ENCODE data around the gene GP1BB. TPM values are rescaled to one million over a fixed set of nuclear protein-coding genes. Genes with fewer than 3 reads are reported as not detected.

The GP1BB gene
- total RNA-seq, 1 donor from 2014 or later = 0.95 TPM

DNA sequence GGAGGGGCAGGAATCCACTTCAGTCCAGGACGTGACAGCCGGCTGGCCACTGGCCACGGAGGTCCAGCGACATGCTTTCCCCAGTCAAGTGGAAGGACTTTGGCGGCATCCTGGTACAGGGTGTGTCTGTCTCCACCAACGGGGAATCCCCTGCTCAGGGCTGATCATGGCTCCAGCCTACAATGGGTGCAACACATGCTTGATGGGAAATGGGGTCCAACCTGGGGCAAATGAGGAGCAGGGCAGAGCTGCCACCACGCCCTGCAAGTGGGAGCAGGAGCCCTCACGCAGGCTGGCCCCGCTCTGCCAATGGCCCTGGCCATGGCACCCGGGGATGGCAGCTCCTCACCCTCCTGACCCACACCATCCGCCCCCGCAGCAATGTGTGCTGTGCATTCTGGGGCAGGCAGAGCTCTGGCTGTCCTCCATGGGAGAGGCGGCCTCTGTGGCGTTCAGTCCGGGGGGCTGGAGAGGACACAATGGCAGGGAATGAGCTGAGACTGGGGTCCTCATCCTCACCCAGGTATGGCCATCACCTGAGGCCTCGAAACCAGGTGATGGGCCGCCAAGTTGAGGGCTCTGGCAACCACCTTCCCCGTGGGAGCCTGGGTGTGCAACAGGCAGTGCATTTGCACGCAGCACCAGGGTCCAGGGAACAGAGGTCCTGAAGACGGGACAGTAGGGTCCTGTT lies 14.9 kb upstream of the GP1BB start:
- H3K79me2 ChIP-seq (ENCODE audit: insufficient read depth, low read length) = no peaks in the 10 kb centered on the region
- no peak overlapping the region for H2AFZ ChIP-seq (ENCODE audit: low read depth, low read length)
- no peak overlapping the region for H3K27ac Mint-ChIP-seq (ENCODE audit: unreplicated experiment)
- H4K20me1 ChIP-seq (ENCODE audit: insufficient read depth, low read length) = no peaks in the 10 kb centered on the region
- no peak overlapping the region for H3K4me3 Mint-ChIP-seq (ENCODE audit: unreplicated experiment)
- H3K9me3 Mint-ChIP-seq (ENCODE audit: unreplicated experiment) = no peaks in the 10 kb centered on the region
- TF ChIP-seq, protein P1, sequence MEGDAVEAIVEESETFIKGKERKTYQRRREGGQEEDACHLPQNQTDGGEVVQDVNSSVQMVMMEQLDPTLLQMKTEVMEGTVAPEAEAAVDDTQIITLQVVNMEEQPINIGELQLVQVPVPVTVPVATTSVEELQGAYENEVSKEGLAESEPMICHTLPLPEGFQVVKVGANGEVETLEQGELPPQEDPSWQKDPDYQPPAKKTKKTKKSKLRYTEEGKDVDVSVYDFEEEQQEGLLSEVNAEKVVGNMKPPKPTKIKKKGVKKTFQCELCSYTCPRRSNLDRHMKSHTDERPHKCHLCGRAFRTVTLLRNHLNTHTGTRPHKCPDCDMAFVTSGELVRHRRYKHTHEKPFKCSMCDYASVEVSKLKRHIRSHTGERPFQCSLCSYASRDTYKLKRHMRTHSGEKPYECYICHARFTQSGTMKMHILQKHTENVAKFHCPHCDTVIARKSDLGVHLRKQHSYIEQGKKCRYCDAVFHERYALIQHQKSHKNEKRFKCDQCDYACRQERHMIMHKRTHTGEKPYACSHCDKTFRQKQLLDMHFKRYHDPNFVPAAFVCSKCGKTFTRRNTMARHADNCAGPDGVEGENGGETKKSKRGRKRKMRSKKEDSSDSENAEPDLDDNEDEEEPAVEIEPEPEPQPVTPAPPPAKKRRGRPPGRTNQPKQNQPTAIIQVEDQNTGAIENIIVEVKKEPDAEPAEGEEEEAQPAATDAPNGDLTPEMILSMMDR (IDR thresholded peaks at IDR 0.05; ENCODE audit: insufficient read depth, low read depth, low read length) = no peak
- TF ChIP-seq EZH2 (IDR thresholded peaks at IDR 0.05; ENCODE audit: insufficient read depth, low read length) = no peak
- H3K27me3 Mint-ChIP-seq (ENCODE audit: low read depth, unreplicated experiment) = peaks cover 58% of the 10 kb centered on the region
- no peak overlapping the region for H3K4me3 ChIP-seq (ENCODE audit: insufficient read depth, low read depth, low read length)
- H3K9me3 ChIP-seq (ENCODE audit: insufficient read depth, low read depth, low read length) = no peaks in the 10 kb centered on the region
- FAIRE-seq = no peak
- no peaks in the 10 kb centered on the region for H3K4me1 ChIP-seq (ENCODE audit: insufficient read depth, low read length)
- H3K4me2 ChIP-seq (ENCODE audit: low read length) = no peak overlapping the region
- no peak overlapping the region for H3K27ac ChIP-seq (ENCODE audit: low read depth, low read length)
- no peaks in the 10 kb centered on the region for H3K36me3 Mint-ChIP-seq (ENCODE audit: low read depth, unreplicated experiment)
- H3K4me1 Mint-ChIP-seq (ENCODE audit: low read depth, unreplicated experiment) = no peaks in the 10 kb centered on the region
- DNase-seq (ENCODE audit: low read depth) = no peak
- H3K27me3 ChIP-seq (ENCODE audit: insufficient read depth, low read length) = peaks cover 5% of the 10 kb centered on the region
- no peaks in the 10 kb centered on the region for H3K36me3 ChIP-seq (ENCODE audit: insufficient read depth, low read length)
- no peak overlapping the region for H3K9ac ChIP-seq (ENCODE audit: low read length)

DNA sequence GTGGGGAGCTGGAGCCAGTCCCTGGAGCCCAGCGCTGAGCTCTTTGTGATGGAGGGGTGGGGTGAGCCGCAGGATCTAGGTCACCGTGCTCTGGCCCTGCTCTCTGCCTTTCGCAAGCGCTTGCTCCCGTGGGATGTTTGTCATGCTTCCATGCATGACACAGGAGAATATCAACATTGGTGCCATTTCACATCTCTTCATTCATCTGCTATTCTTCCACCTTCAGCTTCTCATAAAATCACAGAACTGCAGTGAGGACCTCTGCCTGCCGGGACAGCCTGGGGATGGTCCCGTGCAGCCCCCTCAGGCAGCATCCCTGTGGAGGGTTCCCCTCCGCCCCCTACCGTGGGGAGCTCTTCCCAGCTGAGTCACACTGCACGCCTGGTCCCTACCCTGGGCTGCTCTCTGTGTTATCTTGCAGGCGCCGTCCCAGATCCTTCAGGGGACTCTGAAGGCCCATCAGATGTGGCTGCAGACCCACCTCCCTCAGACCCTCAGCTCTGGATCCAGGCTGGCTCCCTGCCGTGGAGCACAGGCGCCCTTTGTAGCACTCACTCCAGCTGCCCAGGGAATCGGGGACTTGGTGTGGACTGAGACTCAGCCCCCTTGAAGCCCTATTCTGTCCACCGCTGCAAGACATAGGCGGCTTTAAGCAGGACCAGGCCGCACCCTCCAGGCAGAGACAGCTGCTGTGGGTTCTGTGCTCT lies 14.1 kb upstream of the GP1BB start:
- Histone ChIP-seq H3K9me3 (ENCODE audit: insufficient read depth, low read depth, low read length) (no peaks in the 10 kb centered on the region), H3K27me3 (ENCODE audit: insufficient read depth, low read length) (peaks cover 2% of the 10 kb centered on the region), H3K79me2 (ENCODE audit: insufficient read depth, low read length) (no peaks in the 10 kb centered on the region), H4K20me1 (ENCODE audit: insufficient read depth, low read length) (no peaks in the 10 kb centered on the region), H2AFZ (ENCODE audit: low read depth, low read length) (no peak overlapping the region), H3K4me3 (ENCODE audit: insufficient read depth, low read depth, low read length) (no peak overlapping the region), H3K4me1 (ENCODE audit: insufficient read depth, low read length) (no peaks in the 10 kb centered on the region), H3K9ac (ENCODE audit: low read length) (no peak overlapping the region), H3K4me2 (ENCODE audit: low read length) (no peak overlapping the region), H3K36me3 (ENCODE audit: insufficient read depth, low read length) (no peaks in the 10 kb centered on the region), H3K27ac (ENCODE audit: low read depth, low read length) (no peak overlapping the region)
- Mint-ChIP-seq H3K4me3 (ENCODE audit: unreplicated experiment) (no peak overlapping the region), H3K27me3 (ENCODE audit: low read depth, unreplicated experiment) (peaks cover 57% of the 10 kb centered on the region), H3K4me1 (ENCODE audit: low read depth, unreplicated experiment) (no peaks in the 10 kb centered on the region), H3K36me3 (ENCODE audit: low read depth, unreplicated experiment) (no peaks in the 10 kb centered on the region), H3K27ac (ENCODE audit: unreplicated experiment) (no peak overlapping the region), H3K9me3 (ENCODE audit: unreplicated experiment) (no peaks in the 10 kb centered on the region)
- FAIRE-seq = no peak
- TF ChIP-seq, protein P1 (IDR thresholded peaks at IDR 0.05; ENCODE audit: insufficient read depth, low read depth, low read length) = no peak
- no peak for TF ChIP-seq EZH2 (IDR thresholded peaks at IDR 0.05; ENCODE audit: insufficient read depth, low read length)
- no peak for DNase-seq (ENCODE audit: low read depth)

All from astrocyte (in vitro differentiated cells and primary cell).